Testis (tissue), 3 donors: ENCODE measurements around the gene AASDH. TPM values are rescaled to one million over a fixed set of nuclear protein-coding genes. Genes with fewer than 3 reads are reported as not detected.

Experiments used
- DNase-seq: peaks from one replicate; pipeline ENCODE4 v3.0.0-alpha.2; 2019
- H3K27ac ChIP-seq, 2 donors: fragments of 200-600 bp; sonication (generic); one replicate each; pipeline ENCODE4 v1.5.1; 2019
- H3K27me3 ChIP-seq: fragments of 200-600 bp; sonication (generic); one replicate; pipeline ENCODE4 v1.5.1; 2019
- H3K36me3 ChIP-seq: fragments of 200-600 bp; sonication (generic); one replicate; pipeline ENCODE4 v1.5.1; 2017; ENCODE audit warnings: low read depth; ENCODE audit errors: missing control alignments
- H3K4me1 ChIP-seq: fragments of 200-600 bp; sonication (generic); one replicate; pipeline ENCODE4 v1.5.1; 2019
- H3K4me3 ChIP-seq, 2 donors: fragments of 200-600 bp; sonication (generic); one replicate each; pipeline ENCODE4 v1.5.1; 2017 to 2019
- H3K9me3 ChIP-seq: fragments of 200-600 bp; sonication (generic); one replicate; pipeline ENCODE4 v1.5.1; 2017
- CTCF ChIP-seq, 3 experiments: fragments of 450-650 bp in 2 of 3; fragments of 200-600 bp in 1 of 3; sonication (generic) in 1 of 3; IDR thresholded peaks; one replicate each; pipeline ENCODE4 v1.5.1; 2016 to 2019; ENCODE audit warnings: antibody characterized with exemption in 3 of 3, mild to moderate bottlenecking in 2 of 3, moderate library complexity in 1 of 3
- POLR2A ChIP-seq: fragments of 450-650 bp; IDR thresholded peaks from one replicate; pipeline ENCODE4 v1.6.1; 2017; ENCODE audit warnings: antibody characterized with exemption, mild to moderate bottlenecking, moderate library complexity
- WGBS, 2 donors: methylation state at CpG; one replicate each; pipeline ENCODE4 v1.1.5; 2018; 5-methylcytosine and 5-hydroxymethylcytosine counted together
- intact Hi-C: fragments of 100-400 bp; cut with DNase I; formaldehyde crosslinking; loops from one replicate; pipeline ENCODE4 v1.15.1; 2023; ENCODE audit warnings: low total_unique reads
- polyA plus RNA-seq: library from polyadenylated mRNA; stranded (reverse); fragments of 350-450 nt; fragmentation: Illumina TruSeq; extraction: RNeasy Lipid Tissue Mini Kit (QIAGEN cat#74804); gene quantifications from one replicate; pipeline ENCODE4 v1.2.3, GENCODE V29; 2014; ENCODE audit warnings: low read depth, low replicate concordance; ENCODE audit not compliant: insufficient read depth
- small RNA-seq, 2 donors: library from RNA; depleted of rRNA; stranded (forward); fragments of <200 nt; gene quantifications; one replicate each; pipeline ENCODE3, GENCODE V24; 2016
- total RNA-seq, 2 donors: library from RNA; depleted of rRNA; stranded (reverse); fragments of >200 nt; gene quantifications; one replicate each; pipeline ENCODE4 v1.2.3, GENCODE V29; 2016

The AASDH gene
- total and polyA plus RNA-seq, 3 donors from 2014 or later: 7.8 to 19.5 (median 12.3) TPM

- 90 to 94% methylated on average over 3 of the region's 3 CpGs for WGBS, 2 donors
- no peaks in the 10 kb centered on the region for H3K27me3 ChIP-seq
- no peak for DNase-seq
- no peaks in the 10 kb centered on the region for H3K9me3 ChIP-seq
- H3K36me3 ChIP-seq: no peaks in the 10 kb centered on the region
- no peak overlapping the region for H3K27ac ChIP-seq
- H3K4me3 ChIP-seq: no peak overlapping the region
- TF ChIP-seq POLR2A (no peak), CTCF (IDR thresholded peaks at IDR 0.05) (no peak)
- intact Hi-C loops: no loop called here
- no peaks in the 10 kb centered on the region for H3K4me1 ChIP-seq
These were observed 98.6 kb downstream of the AASDH start for GRCh38 chr4:56288663-56289062.

Small RNA genes lying within 50 kb of the gene (small RNA-seq; reads per million reads assigned to genes)
- 0 reads per million in 2 donors for gene RNU6-197P

Other genes with a start within 250 kb of the AASDH start
- 10 to 100 TPM; 20.1 to 22.5 TPM for gene PPAT, start 48.1 kb upstream of the AASDH start, total RNA-seq
- 14.9 TPM for gene PPAT, start 48.1 kb upstream of the AASDH start, polyA plus RNA-seq
- gene PAICS, start 48.8 kb upstream of the AASDH start, total RNA-seq: 10 to 100 TPM; 65.8 to 69.0 TPM
- 62.2 TPM for gene PAICS, start 48.8 kb upstream of the AASDH start, polyA plus RNA-seq
- gene SRP72, start 80.1 kb upstream of the AASDH start, total RNA-seq: 10 to 100 TPM; 67.9 to 76.5 TPM
- gene SRP72, start 80.1 kb upstream of the AASDH start, polyA plus RNA-seq: 57.2 TPM
- 1 to 10 TPM; 1.3 to 4.7 TPM for gene ARL9, start 118.3 kb upstream of the AASDH start, total RNA-seq
- gene ARL9, start 118.3 kb upstream of the AASDH start, polyA plus RNA-seq: 5.9 TPM